VCaP (cell line): ENCODE measurements around the gene NKD2.
A peak's percentile ranks its signal among the peaks of the same experiment; 100 is the strongest.

Source experiments
- H3K27ac ChIP-seq: fragments of 450-650 bp; 2 replicates; pipeline ENCODE4 v1.5.1; 2017
- TF ChIP-seq, protein P1 (sequence below): fragments of 450-650 bp; conservative IDR thresholded peaks from 2 replicates; pipeline ENCODE4 v1.5.1; 2017; ENCODE audit warnings: mild to moderate bottlenecking, moderate library complexity

The NKD2 gene

DNA sequence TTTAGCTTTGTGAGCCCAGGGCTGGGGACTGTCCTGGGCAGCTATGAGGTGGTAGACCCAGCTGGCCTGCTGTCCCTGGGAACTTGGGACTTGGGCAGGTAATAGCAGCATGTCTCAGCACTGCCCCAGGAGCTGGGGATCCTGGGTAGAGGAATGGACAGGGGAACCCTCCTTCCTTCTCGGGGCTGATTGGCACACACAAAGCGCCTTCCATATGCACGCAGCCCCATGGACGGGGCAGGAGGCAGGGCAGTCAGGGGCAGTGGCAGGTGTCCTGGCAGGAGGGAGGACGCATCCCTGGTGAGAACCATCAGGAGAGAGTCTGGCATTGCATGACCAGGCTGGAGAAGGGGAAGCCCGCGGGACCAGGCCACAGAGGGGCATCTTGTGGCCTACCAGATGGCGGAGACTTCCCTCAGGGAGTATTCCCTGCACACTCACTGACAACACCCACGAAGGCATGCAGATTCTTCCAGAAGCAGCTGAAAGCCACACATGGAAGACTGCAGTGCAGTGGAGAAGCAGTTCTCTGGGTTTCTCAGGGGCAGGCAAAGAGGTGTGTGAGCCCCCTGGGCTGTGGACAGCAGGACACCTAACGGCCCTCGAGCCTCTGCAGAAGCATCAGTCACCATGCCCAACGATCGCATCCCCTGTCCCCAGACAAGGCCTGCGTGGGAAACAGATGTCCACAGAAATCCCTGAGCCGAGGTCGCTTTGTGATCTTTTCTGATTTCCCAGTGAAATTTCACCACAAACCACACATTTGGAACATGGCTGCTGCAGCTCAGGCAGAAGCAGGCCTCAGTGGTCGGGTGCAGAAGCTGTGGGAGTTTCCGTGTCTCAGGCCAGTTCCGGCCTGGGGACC lies 7.0 kb upstream of the NKD2 start:
- TF ChIP-seq, protein P1, sequence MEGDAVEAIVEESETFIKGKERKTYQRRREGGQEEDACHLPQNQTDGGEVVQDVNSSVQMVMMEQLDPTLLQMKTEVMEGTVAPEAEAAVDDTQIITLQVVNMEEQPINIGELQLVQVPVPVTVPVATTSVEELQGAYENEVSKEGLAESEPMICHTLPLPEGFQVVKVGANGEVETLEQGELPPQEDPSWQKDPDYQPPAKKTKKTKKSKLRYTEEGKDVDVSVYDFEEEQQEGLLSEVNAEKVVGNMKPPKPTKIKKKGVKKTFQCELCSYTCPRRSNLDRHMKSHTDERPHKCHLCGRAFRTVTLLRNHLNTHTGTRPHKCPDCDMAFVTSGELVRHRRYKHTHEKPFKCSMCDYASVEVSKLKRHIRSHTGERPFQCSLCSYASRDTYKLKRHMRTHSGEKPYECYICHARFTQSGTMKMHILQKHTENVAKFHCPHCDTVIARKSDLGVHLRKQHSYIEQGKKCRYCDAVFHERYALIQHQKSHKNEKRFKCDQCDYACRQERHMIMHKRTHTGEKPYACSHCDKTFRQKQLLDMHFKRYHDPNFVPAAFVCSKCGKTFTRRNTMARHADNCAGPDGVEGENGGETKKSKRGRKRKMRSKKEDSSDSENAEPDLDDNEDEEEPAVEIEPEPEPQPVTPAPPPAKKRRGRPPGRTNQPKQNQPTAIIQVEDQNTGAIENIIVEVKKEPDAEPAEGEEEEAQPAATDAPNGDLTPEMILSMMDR, result no peak
- H3K27ac ChIP-seq, result no peak overlapping the region

GRCh38 chr5:1002271-1002546 lies 6.4 kb upstream of the NKD2 start:
- H3K27ac ChIP-seq, result no peak overlapping the region
- TF ChIP-seq, protein P1, result no peak

DNA sequence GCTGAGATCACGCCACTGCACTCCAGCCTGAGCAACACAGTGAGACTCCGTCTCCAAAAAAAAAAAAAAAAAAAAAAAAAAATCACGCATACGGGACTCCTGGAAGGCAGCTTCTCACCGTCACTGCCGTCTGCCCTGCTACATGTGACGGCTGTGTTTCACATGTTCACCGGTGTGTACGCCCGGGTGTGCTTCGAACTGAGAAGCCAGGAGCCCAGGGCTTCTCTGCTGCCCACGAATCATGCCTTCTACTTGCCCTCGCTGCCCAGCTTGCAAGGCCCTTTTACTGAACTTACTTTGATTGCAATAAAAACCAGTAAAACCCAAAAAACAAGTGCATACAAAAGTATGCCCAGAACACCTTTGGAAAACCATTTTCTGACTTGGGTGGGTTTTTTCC lies 5.8 kb upstream of the NKD2 start:
- TF ChIP-seq, protein P1, result no peak
- H3K27ac ChIP-seq, result no peak overlapping the region; the same call in 1 of the 2 replicates

DNA sequence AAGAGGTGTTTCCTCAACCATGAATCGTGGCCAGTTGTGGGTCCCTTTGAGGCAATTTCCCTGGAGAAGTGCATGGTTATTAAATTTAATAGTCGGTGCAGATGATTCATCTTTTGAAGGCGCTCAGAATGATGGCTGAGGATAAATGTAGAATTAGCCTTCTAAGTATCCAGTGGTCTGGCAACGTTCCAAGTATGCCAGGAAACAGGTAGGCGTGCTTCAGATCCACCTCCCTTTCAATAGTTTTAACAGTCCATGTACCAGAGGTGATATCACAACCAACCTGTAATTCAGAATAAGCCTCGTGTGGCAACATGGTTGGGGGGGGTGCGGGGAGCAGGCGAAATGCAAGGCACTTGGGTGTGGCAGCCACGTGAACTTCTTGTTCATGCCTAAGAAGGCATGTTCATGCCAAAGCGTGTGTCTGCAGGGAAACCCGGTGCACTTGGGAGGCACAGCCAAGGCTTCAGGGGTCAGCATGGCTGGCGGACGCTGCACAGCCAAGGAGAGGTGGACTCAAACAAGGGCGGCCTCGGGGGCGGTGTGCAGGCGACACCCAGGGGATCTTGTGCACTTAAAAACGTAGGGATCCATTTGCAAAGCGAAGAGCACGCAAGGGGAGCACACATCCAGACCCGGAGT lies 5.2 kb upstream of the NKD2 start:
- TF ChIP-seq, protein P1, result no peak
- peak overlapping the region; percentile 73 for H3K27ac ChIP-seq

- peak overlapping the region; percentile 73; the same call in 1 of the 2 replicates for H3K27ac ChIP-seq
- TF ChIP-seq, protein P1, result peak; percentile 74
Measured at GRCh38 chr5:1004461-1005248, 3.9 kb upstream of the NKD2 start.

DNA sequence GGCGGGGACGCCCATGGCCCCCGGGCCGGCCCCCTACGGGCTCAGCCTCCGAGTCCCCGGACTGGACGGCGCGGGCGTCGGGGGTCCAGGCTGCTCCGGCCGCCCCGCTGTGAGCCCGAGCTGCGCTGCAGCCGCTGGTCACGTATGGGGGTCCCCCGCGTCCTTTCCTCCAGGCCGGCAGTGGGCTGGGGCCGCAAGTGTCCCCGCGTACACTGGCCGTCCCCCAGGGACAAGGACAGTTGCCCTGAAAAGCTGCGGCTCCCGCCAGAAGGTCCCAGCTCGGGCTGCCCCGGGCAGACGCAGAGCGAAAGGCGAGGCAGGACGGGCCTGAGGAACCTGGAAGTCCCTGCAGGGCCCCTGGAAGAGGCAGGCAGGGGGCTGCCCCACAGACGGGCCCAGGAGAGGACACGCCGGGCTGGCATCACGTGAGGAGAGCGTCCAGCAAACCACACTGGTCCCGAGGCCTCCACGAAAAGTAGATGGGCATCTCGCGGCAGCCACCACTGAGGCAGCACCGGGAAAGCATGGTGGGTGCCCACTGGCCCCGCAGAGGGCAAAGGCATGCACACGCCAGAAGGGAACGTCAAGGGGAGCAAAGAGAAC lies 3.3 kb upstream of the NKD2 start:
- peak overlapping the region; percentile 73; the same call in 1 of the 2 replicates for H3K27ac ChIP-seq
- TF ChIP-seq, protein P1, result no peak
